HEK293 (cell line): ENCODE measurements around the gene LRP1B.

Experiments used
- GLI4 ChIP-seq: fragments of 450-650 bp; formaldehyde crosslinking; IDR thresholded peaks from 2 replicates; pipeline ENCODE4 v1.5.1; 2016; ENCODE audit warnings: missing biosample characterization, missing genetic modification characterization
- KLF17 ChIP-seq: fragments of 450-650 bp; formaldehyde crosslinking; IDR thresholded peaks from 2 replicates; pipeline ENCODE4 v1.5.1; 2016; ENCODE audit warnings: missing biosample characterization, missing genetic modification characterization
- ZNF157 ChIP-seq: fragments of 450-650 bp; formaldehyde crosslinking; IDR thresholded peaks from 2 replicates; pipeline ENCODE4 v1.5.1; 2016; ENCODE audit warnings: missing biosample characterization, missing genetic modification characterization
- ZNF433 ChIP-seq: fragments of 450-650 bp; formaldehyde crosslinking; IDR thresholded peaks from 2 replicates; pipeline ENCODE4 v1.5.1; 2016; ENCODE audit warnings: missing biosample characterization, missing genetic modification characterization, low read depth
- ZNF510 ChIP-seq: fragments of 450-650 bp; formaldehyde crosslinking; IDR thresholded peaks from 2 replicates; pipeline ENCODE4 v1.5.1; 2018; ENCODE audit warnings: mild to moderate bottlenecking, missing genetic modification characterization, missing biosample characterization; ENCODE audit not compliant: insufficient replicate concordance

GRCh38 chr2:141323571-141323970, 807.2 kb downstream of the LRP1B start:
- TF ChIP-seq KLF17 (tag by site-specific recombination) (no peak), GLI4 (tag by site-specific recombination) (no peak), ZNF510 (tag by site-specific recombination) (no peak), ZNF157 (no peak), ZNF433 (tag by site-specific recombination) (no peak)
